DOHH2 (cell line): ENCODE results near the gene MRPL49.
A peak's percentile ranks its signal among the peaks of the same experiment; 100 is the strongest.

Source experiments
- H3F3A ChIP-seq: fragments of 200-600 bp; sonication (generic), shearing (Covaris generic); 2 replicates; pipeline ENCODE4 v1.6.0; 2016; ENCODE audit warnings: antibody characterized with exemption, mild to moderate bottlenecking; ENCODE audit not compliant: control insufficient read depth, insufficient read depth
- H3K27ac ChIP-seq: fragments of 200-600 bp; sonication (generic); 2 replicates; pipeline ENCODE4 v1.5.1; 2014; ENCODE audit warnings: low read depth, mild to moderate bottlenecking, low read length, moderate library complexity
- H3K27me3 ChIP-seq: fragments of 200-600 bp; sonication (generic); 2 replicates; pipeline ENCODE4 v1.6.1; 2014; ENCODE audit warnings: mild to moderate bottlenecking, low read length, mixed read lengths; ENCODE audit not compliant: control insufficient read depth
- H3K36me3 ChIP-seq: fragments of 200-600 bp; sonication (generic); 2 replicates; pipeline ENCODE4 v1.6.1; 2014; ENCODE audit warnings: mild to moderate bottlenecking, low read length, moderate library complexity, mixed read lengths; ENCODE audit not compliant: control insufficient read depth
- H3K4me1 ChIP-seq: fragments of 200-600 bp; sonication (generic); 2 replicates; pipeline ENCODE4 v1.6.1; 2014; ENCODE audit warnings: mild to moderate bottlenecking, low read length, mixed read lengths; ENCODE audit not compliant: control insufficient read depth
- H3K4me2 ChIP-seq: fragments of 200-600 bp; sonication (generic); 2 replicates; pipeline ENCODE4 v1.6.0; 2014; ENCODE audit warnings: mild to moderate bottlenecking, low read length, moderate library complexity
- H3K4me3 ChIP-seq: fragments of 200-600 bp; sonication (generic); 2 replicates; pipeline ENCODE4 v1.5.1; 2014; ENCODE audit warnings: mild to moderate bottlenecking, low read length, mixed read lengths
- H3K79me2 ChIP-seq: fragments of 200-600 bp; sonication (generic); 2 replicates; pipeline ENCODE4 v1.6.1; 2014; ENCODE audit warnings: mild to moderate bottlenecking, low read length, mixed read lengths; ENCODE audit not compliant: control insufficient read depth
- H3K9me2 ChIP-seq: fragments of 200-600 bp; sonication (generic); replicated peaks from 2 replicates; pipeline ENCODE4 v1.6.1; 2014; ENCODE audit warnings: mild to moderate bottlenecking, low read length, mixed read lengths; ENCODE audit not compliant: control insufficient read depth
- H3K9me3 ChIP-seq: fragments of 200-600 bp; sonication (generic); 2 replicates; pipeline ENCODE4 v1.6.1; 2014; ENCODE audit warnings: antibody characterized with exemption, low read length, mixed read lengths; ENCODE audit not compliant: control insufficient read depth, insufficient read depth
- H4K20me1 ChIP-seq: fragments of 200-600 bp; sonication (generic); 2 replicates; pipeline ENCODE4 v1.6.0; 2014; ENCODE audit warnings: low read depth, mild to moderate bottlenecking, antibody characterized with exemption, low read length, moderate library complexity; ENCODE audit not compliant: control insufficient read depth, insufficient read depth
- EZH2phosphoT487 ChIP-seq: fragments of 200-600 bp; sonication (generic); IDR thresholded peaks from 2 replicates; pipeline ENCODE4 v1.6.1; 2017; ENCODE audit warnings: borderline replicate concordance, mild to moderate bottlenecking, antibody characterized with exemption, low read length, moderate library complexity, mixed read lengths
- TF ChIP-seq, protein P1 (sequence below): fragments of 200-600 bp; sonication (generic); IDR thresholded peaks from one replicate; pipeline ENCODE4 v1.5.1; 2014; ENCODE audit warnings: antibody characterized with exemption, mild to moderate bottlenecking, low read depth, low read length; ENCODE audit not compliant: poor library complexity, severe bottlenecking

The MRPL49 gene

DNA sequence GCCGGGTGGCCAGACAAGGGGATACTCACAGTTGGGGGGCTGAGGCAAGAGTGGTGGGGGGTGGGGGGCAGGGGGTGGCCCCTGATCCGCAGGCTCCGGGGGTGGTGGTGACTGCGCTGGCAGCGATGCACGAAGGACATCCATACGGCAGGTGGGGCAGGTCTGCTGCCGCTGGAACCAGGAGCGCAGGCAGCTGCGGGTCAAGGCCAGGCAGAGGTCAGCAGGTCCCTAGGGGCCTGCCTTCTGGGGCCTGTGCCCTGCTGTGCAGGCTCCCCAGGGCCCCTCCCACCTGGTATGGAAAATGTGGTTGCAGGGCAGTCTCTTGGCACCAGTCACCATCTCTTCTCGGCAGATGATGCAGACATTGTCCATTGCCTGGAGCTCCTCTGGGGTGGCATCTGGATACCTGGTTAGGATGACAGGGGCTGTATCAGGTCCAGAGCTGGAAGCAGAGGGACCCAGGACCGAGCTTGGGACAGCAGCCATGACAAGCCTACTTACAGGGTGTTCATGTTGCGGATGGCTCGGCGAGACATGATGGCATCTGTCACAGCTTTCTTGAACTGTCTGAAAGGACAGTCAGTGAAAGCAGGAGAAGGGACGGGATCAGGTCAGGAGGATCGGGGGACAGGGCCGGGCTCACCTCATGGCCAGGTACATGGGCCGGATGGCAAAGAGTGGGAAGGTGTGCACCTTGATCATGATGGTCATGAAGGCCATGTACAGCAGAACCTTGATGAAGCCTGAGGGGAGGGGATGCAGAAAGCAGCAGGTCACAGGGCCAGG is 8.7 kb downstream of the MRPL49 start:
- H3K36me3 ChIP-seq: peaks cover 83% of the 10 kb centered on the region
- peaks cover 54% of the 10 kb centered on the region for H3K79me2 ChIP-seq
- TF ChIP-seq EZH2phosphoT487: no peak
- TF ChIP-seq, protein P1, sequence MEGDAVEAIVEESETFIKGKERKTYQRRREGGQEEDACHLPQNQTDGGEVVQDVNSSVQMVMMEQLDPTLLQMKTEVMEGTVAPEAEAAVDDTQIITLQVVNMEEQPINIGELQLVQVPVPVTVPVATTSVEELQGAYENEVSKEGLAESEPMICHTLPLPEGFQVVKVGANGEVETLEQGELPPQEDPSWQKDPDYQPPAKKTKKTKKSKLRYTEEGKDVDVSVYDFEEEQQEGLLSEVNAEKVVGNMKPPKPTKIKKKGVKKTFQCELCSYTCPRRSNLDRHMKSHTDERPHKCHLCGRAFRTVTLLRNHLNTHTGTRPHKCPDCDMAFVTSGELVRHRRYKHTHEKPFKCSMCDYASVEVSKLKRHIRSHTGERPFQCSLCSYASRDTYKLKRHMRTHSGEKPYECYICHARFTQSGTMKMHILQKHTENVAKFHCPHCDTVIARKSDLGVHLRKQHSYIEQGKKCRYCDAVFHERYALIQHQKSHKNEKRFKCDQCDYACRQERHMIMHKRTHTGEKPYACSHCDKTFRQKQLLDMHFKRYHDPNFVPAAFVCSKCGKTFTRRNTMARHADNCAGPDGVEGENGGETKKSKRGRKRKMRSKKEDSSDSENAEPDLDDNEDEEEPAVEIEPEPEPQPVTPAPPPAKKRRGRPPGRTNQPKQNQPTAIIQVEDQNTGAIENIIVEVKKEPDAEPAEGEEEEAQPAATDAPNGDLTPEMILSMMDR: no peak
- H3K4me2 ChIP-seq: peak overlapping the region; percentile 99
- no peaks in the 10 kb centered on the region for H3K27me3 ChIP-seq
- H4K20me1 ChIP-seq: peaks cover 23% of the 10 kb centered on the region; the same call in 1 of the 2 replicates
- H3K4me1 ChIP-seq: peaks cover 46% of the 10 kb centered on the region
- H3K27ac ChIP-seq: peak overlapping the region; percentile 100
- no peaks in the 10 kb centered on the region for H3K9me2 ChIP-seq
- H3K4me3 ChIP-seq: peak overlapping the region; percentile 99
- peaks cover 68% of the 10 kb centered on the region for H3F3A ChIP-seq
- no peaks in the 10 kb centered on the region for H3K9me3 ChIP-seq

DNA sequence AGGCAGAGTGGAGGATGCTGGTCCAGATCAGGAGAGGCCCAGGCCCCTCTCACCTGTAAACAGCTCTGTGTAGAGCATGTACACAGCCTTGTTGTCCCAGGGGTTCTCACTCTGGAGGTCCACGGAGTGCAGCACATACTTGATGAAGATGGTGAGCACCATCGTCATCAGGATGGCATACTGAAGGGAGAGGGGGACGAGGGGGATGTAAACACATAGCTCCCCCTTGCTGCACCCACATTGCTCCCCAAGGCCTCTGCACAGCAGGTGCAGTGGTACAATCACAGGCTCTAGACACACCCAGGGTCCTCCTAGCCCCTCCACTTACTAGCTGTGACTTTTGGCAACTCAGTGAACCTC is 9.3 kb downstream of the MRPL49 start:
- Histone ChIP-seq H4K20me1 (peaks cover 23% of the 10 kb centered on the region; the same call in 1 of the 2 replicates), H3K9me2 (no peaks in the 10 kb centered on the region), H3F3A (peaks cover 66% of the 10 kb centered on the region), H3K27ac (peak overlapping the region; percentile 100), H3K9me3 (no peaks in the 10 kb centered on the region), H3K36me3 (peaks cover 77% of the 10 kb centered on the region), H3K4me1 (peaks cover 52% of the 10 kb centered on the region), H3K4me3 (peak overlapping the region; percentile 99), H3K79me2 (peaks cover 58% of the 10 kb centered on the region), H3K27me3 (no peaks in the 10 kb centered on the region), H3K4me2 (peak overlapping the region; percentile 99)
- no peak for TF ChIP-seq EZH2phosphoT487
- TF ChIP-seq, protein P1: no peak

DNA sequence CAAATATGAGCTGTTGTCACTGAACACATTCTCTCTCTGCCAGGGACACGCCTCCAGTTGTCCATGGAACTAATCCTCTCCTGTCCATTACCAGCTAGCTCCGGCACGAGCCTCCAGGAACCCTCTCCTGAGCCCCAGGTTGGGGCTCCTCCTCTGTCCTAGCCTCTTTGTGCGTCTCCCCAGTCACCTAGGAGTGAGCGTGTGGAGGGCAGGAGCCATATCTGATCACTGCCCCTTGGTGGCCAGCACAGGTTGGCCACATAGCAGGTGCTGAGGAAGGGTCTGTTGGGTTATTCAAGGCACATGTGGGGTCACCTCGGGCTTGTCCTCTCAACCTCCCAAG is 9.7 kb downstream of the MRPL49 start:
- Histone ChIP-seq H3K9me2 (no peaks in the 10 kb centered on the region), H3K4me2 (peak overlapping the region; percentile 99), H3K36me3 (peaks cover 72% of the 10 kb centered on the region), H3K4me1 (peaks cover 56% of the 10 kb centered on the region), H3K9me3 (no peaks in the 10 kb centered on the region), H3K27ac (peak overlapping the region; percentile 100), H3K27me3 (no peaks in the 10 kb centered on the region), H4K20me1 (peaks cover 23% of the 10 kb centered on the region; the same call in 1 of the 2 replicates), H3K4me3 (peak overlapping the region; percentile 99), H3K79me2 (peaks cover 58% of the 10 kb centered on the region), H3F3A (peaks cover 62% of the 10 kb centered on the region)
- TF ChIP-seq, protein P1: no peak
- TF ChIP-seq EZH2phosphoT487: no peak
